H1 (cell line): ENCODE data around the gene OR2Y1. TPM values are rescaled to one million over a fixed set of nuclear protein-coding genes. Genes with fewer than 3 reads are reported as not detected.

Experiments used
- BRCA1 ChIP-seq: IDR thresholded peaks from 2 replicates; pipeline ENCODE4 v1.6.1; 2012; ENCODE audit warnings: low read depth, low read length, improper control_type of control experiment
- MAFK ChIP-seq: IDR thresholded peaks from 2 replicates; pipeline ENCODE4 v1.6.1; 2012; ENCODE audit warnings: low read depth, mild to moderate bottlenecking, improper control_type of control experiment, low read length
- PHF8 ChIP-seq: fragments of 200-600 bp; sonication (generic); conservative IDR thresholded peaks from 2 replicates; pipeline ENCODE4 v1.7.1; 2012; ENCODE audit warnings: low read depth, mild to moderate bottlenecking, inconsistent platforms, low read length, moderate library complexity
- POU5F1 ChIP-seq: IDR thresholded peaks from 2 replicates; pipeline ENCODE4 v1.6.1; 2011; ENCODE audit warnings: low read depth, mild to moderate bottlenecking, low read length, moderate library complexity
- polyA plus RNA-seq, 7 experiments: library from polyadenylated mRNA; depleted of rRNA in 3 of 7; stranded (reverse) in 5 of 7; unstranded in 2 of 7; fragments of >200 nt in 5 of 7; fragments of 200-250 nt in 2 of 7; gene quantifications; 1 replicate in 5 of 7; 2 replicates in 1 of 7; 4 replicates in 1 of 7; pipeline versions ENCODE4 v1.2.1 to v1.2.3, GENCODE V29; 2011 to 2013; ENCODE audit warnings: missing spikeins in 2 of 7, mixed read lengths in 2 of 7
- total RNA-seq: library from RNA; stranded (reverse); fragmentation: NEBNext Ultra II Directional; extraction: Animal tissue kit (Norgen Biotek cat#: 25700); gene quantifications from 2 replicates; pipeline ENCODE4 v1.2.1, GENCODE V29; 2021

Gene OR2Y1
- total and polyA plus RNA-seq, 2 of the 8 experiments (the other 6 are each of a cell fraction or from before 2014, with no cell fraction given), result not detected

DNA sequence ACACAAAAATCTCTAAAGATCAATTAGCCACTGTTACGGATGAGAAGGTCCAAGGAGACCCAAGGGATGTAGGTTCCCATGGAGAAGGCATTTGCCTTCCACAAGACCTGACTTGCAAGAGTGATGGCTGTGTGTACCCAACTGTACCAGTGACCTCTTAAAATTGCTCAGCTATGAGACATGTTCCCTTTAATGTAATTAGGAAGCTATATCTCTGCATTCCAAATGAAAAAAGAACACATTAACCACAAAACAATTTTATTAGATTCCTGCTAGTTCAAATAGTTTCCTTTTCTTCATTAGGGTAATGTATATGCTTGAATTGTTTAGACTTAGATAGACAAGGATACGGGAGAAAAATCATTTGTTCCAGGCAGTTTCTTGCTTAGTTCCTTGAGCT lies 3.3 kb downstream of the OR2Y1 start (continued):
- TF ChIP-seq MAFK (no peak), BRCA1 (no peak), POU5F1 (no peak), PHF8 (no peak)
